HEK293 (cell line): Measurements from ENCODE around the gene S100A1.

ENCODE experiments used
- CTCF ChIP-seq: fragments of 450-650 bp; formaldehyde crosslinking; IDR thresholded peaks from 2 replicates; pipeline ENCODE4 v1.5.1; 2016; ENCODE audit warnings: missing biosample characterization, missing genetic modification characterization
- ZNF24 ChIP-seq: fragments of 450-650 bp; formaldehyde crosslinking; IDR thresholded peaks from 2 replicates; pipeline ENCODE4 v1.5.1; 2016; ENCODE audit warnings: missing biosample characterization, missing genetic modification characterization
- ZNF510 ChIP-seq: fragments of 450-650 bp; formaldehyde crosslinking; IDR thresholded peaks from 2 replicates; pipeline ENCODE4 v1.5.1; 2018; ENCODE audit warnings: mild to moderate bottlenecking, missing genetic modification characterization, missing biosample characterization; ENCODE audit not compliant: insufficient replicate concordance

- no peak for TF ChIP-seq CTCF
- no peak for TF ChIP-seq ZNF24 (tag by site-specific recombination)
- TF ChIP-seq ZNF510: no peak
Measured at GRCh38 chr1:153602749-153603148, 25.5 kb upstream of the S100A1 start.
